Stomach (tissue), 4 donors: ENCODE measurements around the gene CCDC148.

ENCODE experiments used
- CTCF ChIP-seq, 7 experiments: fragments of 450-650 bp in 4 of 7; fragments of 200-600 bp in 3 of 7; sonication (generic) in 3 of 7; IDR thresholded peaks; one replicate each; pipeline ENCODE4 v1.5.1; 2016 to 2019; ENCODE audit warnings: antibody characterized with exemption in 7 of 7, control low read depth in 2 of 7, mild to moderate bottlenecking in 1 of 7
- EP300 ChIP-seq: sonication (generic); formaldehyde crosslinking; IDR thresholded peaks from one replicate; pipeline ENCODE4 v1.6.1; 2017; ENCODE audit warnings: antibody characterized with exemption
- POLR2AphosphoS5 ChIP-seq, 3 donors: sonication (generic); formaldehyde crosslinking; IDR thresholded peaks; one replicate each; pipeline ENCODE4 v1.6.1; 2016; ENCODE audit warnings: antibody characterized with exemption in 3 of 3

DNA sequence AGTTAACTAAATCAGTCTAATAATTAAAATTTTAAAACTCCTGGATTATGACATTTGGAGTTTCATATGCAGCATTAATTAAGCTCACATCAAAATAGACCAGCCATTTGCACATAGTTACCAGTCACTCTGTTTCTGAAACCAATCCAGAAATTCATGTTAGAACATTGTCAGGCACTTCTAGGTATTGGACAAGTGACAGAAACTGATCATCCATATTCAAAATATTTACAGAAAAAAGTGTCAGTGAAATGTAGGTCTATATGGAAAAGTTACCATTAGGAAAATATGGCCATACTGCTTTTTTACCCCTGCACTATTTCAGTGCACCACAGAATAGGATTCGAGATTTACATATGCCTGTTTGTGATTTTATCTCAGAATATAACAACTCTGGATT is 321.5 kb downstream of the CCDC148 start:
- TF ChIP-seq EP300 (no peak), CTCF (IDR thresholded peaks at IDR 0.05) (no peak), POLR2AphosphoS5 (IDR thresholded peaks at IDR 0.05) (no peak)
